ENCODE measurements around the gene TIMMDC1.

GRCh38 chr3:119555929-119556328, 57.6 kb downstream of the TIMMDC1 start:
- TF ChIP-seq CTCF (conservative IDR thresholded peaks at IDR 0.05) (no peak), ZFX (IDR thresholded peaks at IDR 0.05) (no peak)

All from C4-2B (cell line).